Measurements from ENCODE around the gene PTHLH. TPM values are rescaled to one million over a fixed set of nuclear protein-coding genes. Genes with fewer than 3 reads are reported as not detected.

The PTHLH gene
- total RNA-seq, 1 donor from 2014 or later: not detected

DNA sequence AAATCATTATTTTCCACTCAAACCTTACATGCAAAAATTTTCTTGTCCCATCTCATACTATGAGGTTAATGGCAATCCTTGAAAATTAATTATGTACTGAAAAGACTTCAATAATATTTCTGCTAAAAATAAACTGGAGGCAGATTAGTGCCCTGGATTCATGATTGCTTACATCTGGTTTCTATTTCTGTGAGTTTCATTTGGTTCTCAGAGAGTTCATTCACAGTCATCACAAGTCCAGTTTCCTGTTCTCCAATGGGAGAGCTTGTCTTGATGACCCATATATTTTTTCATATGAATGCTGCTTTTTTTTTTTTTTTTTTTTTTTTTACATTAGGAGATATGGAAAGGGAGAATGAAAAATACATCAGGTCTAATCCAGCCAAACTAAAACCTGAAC, 6.6 kb upstream of the PTHLH start:
- intact Hi-C loops (cut with DNase I): no loop called here
- no peak for ATAC-seq (ENCODE audit: poor library complexity)
- DNase-seq: no peak

DNA sequence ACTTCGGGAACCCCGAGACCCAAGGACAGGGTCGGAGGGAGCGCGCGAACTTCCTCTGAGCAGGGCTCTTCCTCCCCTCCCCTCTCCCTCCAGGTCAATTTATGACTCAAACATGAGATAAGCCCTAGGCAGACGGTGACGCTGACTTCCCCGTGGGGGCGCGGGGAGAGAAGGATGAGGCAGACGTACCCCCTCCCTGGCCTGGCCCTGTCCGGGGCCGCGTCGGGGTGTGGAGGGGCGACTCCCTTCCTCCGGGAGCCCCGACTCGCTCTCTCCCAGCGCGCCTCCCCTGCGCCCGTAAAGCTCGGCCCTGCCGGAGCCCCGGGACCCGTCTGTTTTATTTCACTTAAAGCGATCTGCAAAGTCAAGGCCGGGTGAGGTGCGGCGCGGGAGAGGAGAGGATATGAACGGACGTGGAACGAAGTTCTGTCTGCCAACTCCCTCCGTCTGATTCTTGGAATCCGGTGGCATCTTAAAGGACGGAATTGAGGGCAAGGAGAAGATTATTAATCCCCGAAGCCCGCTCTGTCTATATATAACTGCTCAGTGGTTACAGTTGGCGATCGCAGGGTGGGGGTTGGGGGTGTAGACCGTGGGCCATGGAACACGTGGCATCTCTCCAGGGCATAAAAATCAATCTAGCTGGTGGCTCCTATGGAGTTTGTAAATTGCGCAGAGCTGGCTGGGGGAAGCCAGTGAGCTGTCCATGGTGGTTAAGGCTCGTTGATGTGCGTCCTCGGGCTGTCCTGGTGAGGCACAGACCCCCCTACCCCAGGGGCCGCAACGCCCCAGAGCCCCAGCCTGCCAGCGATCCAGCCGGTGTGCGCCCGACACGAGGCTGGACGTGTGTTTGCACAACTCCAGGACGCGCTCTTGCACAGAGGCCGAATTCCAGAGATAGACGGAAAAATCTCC, 2.9 kb upstream of the PTHLH start:
- no peak for DNase-seq
- no peak for ATAC-seq (ENCODE audit: poor library complexity)
- intact Hi-C loops (cut with DNase I): no loop called here

DNA sequence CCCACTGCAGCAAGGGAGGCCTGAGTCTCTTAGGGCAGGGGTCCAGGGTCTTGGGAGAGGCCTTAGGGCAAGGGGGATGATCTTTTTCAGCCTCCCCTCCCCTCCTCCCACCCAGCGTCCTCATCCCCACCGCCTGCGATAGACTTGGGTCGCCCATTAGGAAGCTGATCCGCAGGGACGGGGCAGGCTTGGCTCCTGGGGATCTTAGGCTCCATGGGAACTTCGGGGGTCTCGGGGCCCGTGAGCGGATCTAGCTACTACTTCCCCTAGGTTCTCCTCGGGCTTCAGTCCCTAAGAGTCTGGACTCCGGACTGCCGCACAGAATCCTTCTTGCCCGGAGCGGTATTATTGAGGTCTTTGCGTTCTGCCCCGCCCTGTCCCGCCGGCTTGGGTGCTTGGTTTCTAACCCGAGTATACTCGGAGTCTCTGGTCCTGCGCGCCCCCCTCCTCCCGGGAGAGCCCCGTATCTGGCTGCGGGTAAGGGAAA, 2.2 kb upstream of the PTHLH start:
- ATAC-seq (ENCODE audit: poor library complexity) (no peak), DNase-seq (no peak)
- intact Hi-C loops (cut with DNase I): no loop called here

DNA sequence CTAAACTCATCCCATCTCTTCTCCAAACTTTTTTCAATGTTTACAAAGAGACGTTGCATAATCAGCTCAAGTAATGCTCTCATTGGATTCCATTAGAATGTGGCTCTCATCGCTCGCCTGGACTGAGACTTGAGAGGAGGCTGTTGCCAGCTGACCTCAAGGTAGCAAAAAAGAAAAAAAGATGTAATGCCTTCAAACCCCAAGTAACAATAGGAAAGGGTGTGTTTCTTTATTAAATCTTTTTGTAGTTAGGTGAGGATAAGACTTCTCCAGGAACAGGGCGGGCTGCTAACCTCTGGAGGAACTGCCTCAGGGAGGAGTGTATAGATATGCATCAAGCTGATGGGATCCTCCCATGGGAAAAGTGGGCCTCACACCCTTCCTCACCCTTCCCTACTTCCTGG, 956 bp upstream of the PTHLH start:
- ATAC-seq (ENCODE audit: poor library complexity) (no peak), DNase-seq (no peak)
- intact Hi-C loops (cut with DNase I): no loop called here

DNA sequence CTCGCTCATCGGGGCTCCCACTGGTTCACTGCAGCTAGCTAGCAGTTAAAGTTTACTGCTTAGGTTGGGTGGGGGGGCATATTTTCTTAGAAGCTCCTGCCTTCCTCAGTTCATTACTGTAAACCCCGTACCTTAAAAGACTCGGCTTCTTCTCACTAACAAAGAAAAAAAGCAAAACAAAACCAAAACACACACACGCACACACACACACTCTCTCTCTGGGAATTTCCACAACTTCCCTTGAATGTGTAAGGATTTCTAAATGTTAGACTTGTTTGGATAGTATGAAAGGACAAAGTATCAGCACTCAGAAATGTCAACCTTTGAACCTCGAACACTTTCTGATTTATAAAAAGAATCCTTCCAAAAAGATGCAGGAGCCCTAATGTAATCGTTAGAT, 927 bp downstream of the PTHLH start:
- DNase-seq: no peak
- no peak for ATAC-seq (ENCODE audit: poor library complexity)
- intact Hi-C loops (cut with DNase I): no loop called here

DNA sequence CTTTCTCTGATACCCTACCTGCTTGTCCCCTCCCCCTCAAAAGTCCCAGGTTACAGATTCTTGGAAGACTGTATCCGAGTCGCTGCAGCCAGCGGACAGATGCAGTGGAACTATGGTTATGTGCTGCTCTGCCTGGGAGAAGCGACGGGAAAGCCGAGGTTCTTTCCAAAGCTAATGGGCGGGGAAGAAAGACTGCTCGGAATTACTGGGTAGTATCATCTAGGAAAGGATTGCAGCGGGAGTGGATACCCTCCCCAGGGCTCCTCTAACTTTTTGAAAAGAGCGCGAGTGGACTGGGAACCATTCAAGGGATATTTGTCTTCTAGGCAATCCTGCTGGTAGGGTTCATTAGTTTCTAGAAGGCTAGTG, 1.4 kb downstream of the PTHLH start:
- intact Hi-C loops (cut with DNase I): no loop called here
- DNase-seq (no peak), ATAC-seq (ENCODE audit: poor library complexity) (no peak)

DNA sequence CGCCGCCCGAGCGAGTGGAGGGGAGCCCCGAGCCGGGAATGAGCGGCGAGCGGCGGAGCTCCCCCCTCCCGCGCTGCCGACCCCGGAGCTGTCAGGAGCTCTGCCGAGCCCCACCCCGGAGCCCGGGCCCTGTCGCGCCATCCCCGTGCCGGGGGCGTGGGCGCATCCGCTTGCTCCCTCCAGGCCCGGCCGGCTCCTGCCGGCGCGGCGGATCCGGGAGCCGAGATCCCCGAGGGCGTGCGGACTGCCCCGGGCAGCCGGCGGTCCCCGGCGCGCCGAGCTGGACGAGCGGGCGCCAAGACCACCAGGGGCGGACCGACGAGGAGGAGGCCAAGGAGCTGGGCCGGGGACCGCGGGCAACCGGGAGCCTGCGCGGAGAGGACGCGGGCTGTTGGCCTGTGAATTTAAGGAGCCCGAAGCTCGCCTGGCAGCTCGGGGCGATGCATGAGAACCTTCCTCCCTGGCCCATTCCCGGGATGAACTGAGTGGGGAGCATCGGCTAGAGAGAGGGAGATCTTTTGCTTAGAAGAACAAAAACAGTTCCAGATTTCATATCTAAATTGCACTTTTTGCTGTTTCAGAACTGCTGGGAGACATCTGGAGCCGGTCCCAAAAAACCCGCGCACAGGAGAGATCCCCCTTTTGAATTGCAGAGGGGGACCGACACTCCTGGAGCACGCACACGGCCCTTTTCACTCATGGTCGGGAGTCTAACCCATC, 2.0 kb downstream of the PTHLH start:
- DNase-seq: peak; percentile 48
- ATAC-seq (ENCODE audit: poor library complexity): peak; percentile 65
- intact Hi-C loops (cut with DNase I): no loop called here

DNA sequence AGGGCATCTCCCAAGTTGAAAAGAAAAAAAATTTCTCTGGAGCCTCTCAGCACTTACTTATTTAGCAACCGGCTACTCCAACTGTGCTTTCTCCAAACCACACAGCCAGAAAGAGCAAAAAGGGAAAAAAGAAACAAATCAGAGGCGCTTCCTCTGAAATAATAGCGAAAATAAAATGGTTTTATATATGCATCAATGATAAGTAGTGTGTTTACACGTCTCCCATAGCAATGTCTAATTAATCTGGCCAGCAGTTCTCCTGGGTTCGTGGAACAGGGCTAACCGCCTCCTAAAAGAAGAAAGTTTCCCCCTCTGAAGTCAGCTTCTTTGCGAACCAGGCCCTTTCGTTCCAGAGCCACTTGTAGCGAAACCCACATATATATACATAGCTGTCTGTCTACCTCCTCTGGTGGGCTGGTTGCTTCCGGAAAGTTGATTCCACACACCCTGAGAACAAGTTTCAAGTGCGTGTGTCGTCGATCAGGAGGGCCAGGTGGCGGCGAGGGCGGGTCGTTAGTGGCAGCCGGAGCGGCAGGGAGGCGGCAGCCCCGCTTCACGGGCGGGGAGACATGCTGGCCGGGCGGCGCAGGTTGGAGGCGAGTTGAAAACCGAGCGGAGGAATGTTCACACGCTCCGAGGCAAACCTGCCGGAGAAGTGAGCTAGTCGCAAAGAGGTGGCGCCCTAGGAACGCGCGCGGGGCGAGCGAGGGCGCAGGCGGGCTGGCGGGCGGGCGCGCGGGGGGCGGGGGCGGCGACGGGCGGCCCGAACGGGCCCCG, 2.7 kb downstream of the PTHLH start:
- ATAC-seq (ENCODE audit: poor library complexity) (peak; percentile 79), DNase-seq (peak; percentile 48)
- intact Hi-C loops (cut with DNase I): no loop called here

DNA sequence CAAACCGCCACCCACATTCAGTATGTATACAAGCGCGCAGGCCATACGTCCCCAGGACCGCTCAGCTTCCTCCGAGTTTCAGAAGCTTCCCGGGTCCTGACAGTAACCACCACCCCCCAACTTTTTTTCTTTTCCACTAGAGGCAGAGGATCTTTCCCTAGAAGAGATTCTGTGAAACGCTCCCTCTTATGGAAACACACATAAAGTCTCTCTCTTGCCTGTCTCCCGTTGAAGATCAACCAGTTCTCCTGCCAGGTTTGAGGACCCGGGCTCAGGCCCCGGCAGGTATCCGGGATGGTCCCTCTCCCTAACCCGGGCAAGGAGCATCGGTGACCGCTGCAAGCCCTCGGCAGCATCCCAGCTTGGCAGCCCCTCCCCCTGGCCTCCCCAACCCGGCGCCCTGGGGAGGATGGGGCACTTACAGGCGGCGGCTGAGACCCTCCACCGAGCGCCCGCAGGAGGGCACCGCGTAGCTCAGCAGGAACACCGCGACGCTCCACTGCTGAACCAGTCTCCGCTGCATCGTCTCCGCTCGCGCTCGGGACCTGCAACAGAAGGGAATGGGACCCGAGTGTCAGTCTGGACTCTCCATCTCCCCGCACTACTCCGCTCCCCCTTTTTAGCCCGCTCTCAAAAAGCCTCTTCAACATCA, 3.4 kb downstream of the PTHLH start:
- intact Hi-C loops (cut with DNase I): no loop called here

DNA sequence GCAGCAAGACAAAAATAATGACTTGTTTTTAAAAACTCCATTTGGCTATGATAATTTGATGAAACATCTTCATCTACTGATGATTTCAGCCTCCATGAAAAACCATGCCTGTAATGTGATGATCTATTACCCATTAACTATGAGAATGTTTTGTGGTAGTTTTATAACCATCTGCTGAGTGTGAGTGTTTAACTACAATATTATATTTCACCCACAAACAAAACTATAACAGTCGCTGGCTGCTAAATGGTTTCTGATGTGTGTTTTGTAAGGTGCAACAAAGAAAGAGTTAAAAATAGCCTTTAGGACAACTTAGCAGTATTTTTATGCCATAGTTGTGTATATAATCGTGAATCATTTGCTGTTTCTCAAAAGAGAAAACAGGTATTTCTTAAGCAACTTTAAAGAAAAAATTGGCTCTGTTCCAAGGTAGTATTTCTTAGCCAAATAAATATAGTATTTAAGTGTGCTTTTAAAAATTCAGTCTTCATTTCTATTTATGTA, 4.9 kb downstream of the PTHLH start:
- no peak for DNase-seq
- no peak for ATAC-seq (ENCODE audit: poor library complexity)
- intact Hi-C loops (cut with DNase I): no loop called here

More for the DNA sequence above, 3.4 kb downstream of the PTHLH start:
- peak; percentile 45 for ATAC-seq (ENCODE audit: poor library complexity)
- no peak for DNase-seq

DNA sequence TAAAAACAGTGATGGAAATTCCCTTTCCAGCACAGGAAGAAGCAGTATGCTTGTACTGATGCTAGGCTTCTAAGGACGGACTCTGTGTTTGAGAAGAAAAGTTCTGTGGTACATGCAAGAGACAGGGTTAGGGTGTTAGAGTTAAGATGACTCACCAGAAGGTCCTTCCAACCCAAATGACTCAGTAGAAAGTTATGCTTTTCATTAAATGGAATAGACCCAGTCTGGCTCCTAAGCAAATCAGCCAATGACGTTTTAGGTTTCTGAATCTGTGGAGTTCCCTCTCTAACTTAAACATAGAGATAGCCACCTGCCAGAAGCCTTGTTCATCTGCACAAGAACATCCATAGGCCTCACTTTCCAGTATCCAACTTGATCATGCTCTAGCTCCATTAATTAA, 5.7 kb downstream of the PTHLH start:
- DNase-seq (no peak), ATAC-seq (ENCODE audit: poor library complexity) (no peak)
- intact Hi-C loops (cut with DNase I): no loop called here

DNA sequence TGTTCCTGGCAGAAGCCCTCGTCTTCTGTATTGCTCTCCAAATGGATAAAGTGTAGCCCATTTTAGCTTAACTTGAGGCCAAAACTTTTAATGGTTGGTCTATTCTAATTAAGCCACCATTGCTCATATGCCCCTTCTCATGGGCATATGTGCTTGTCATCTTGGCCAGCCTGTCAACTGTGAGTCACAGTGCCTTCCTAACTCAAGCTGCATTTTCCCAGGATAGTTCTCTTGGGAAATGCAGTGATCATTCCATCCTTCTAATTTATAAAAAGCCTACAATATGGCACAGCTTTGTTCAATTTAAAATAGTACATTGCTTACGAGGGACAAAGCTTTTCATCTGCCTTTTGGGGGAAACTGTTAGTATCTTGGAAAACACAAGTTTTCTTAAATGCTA, 6.6 kb downstream of the PTHLH start:
- DNase-seq (no peak), ATAC-seq (ENCODE audit: poor library complexity) (no peak)
- intact Hi-C loops (cut with DNase I): no loop called here

DNA sequence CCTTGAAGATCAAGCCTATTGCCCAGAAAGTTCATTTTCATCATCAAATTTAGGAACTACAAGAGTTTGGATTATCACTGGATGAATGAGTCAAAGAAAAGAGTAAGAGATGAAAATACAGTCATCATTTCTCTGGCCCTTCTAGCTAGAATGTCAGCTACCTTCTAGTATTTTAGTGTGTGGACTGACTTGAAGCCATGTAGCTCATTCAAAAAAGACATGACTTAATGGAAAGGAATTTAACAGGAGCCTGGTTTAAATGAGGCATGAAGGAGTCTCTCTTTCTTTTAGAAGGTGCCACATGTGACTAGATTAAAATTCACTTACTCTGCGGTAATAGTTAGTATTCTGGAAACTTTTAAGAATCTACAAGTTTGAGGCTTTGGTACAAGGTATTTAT, 7.1 kb downstream of the PTHLH start:
- ATAC-seq (ENCODE audit: poor library complexity) (no peak), DNase-seq (no peak)
- intact Hi-C loops (cut with DNase I): no loop called here

DNA sequence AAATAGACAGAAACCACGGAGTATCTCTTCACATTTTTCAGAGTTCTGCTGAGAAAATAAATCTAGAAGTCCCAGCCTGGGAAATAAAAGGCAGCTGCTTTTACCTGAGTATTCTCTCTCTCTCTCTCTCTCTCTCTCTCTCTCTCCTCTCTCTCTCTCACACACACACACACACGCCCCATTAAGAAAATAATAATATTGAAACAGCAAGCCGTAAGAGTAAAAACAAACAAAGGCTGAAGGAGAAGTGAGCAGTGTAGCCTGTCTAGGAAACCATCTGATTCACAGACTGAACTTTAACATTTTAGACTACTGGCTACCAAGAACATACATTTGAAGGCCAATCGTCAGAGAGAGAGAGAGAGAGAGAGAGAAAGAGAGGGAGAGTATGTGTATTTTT, 8.4 kb downstream of the PTHLH start:
- DNase-seq (no peak), ATAC-seq (ENCODE audit: poor library complexity) (no peak)
- intact Hi-C loops (cut with DNase I): no loop called here

DNA sequence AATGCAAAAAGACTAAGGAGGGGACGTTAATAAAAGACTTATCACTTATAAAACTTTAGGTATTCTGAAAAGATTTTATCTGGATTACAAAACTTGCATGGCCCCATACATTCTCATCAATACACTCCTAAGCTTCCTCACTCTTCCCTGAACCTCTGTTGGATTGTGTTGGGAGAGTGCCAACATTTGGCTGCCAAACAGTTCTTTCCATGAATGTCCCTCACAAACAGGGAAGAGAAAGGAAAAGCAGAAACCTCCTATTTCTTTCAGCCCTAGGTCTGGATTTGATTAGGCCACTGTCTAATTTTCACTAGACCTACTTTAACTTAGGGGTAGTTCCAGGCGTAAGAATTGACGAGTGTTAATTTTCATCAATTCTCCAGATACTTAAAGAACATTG, 11.7 kb downstream of the PTHLH start:
- DNase-seq (no peak), ATAC-seq (ENCODE audit: poor library complexity) (no peak)
- intact Hi-C loops (cut with DNase I): no loop called here

DNA sequence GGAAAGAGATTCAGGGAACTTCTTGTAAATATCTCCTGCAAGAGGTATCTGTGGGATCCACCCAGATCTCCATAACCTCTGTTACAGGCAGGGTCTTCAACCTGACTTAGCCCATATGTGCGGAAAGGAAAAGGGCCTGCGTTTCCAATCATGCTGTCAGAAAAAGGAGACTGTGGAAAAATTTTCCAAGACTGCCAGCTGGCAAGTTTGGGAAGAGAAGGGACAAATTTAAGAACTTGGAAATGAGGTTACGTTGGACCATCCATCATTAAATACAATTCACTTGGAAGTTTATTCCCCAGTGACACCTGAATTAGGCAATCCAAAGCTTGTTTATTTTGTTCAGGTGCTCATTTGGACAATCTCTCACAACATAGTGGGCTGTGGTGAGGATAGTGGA, 13.9 kb downstream of the PTHLH start:
- intact Hi-C loops (cut with DNase I): no loop called here
- DNase-seq: no peak

DNA sequence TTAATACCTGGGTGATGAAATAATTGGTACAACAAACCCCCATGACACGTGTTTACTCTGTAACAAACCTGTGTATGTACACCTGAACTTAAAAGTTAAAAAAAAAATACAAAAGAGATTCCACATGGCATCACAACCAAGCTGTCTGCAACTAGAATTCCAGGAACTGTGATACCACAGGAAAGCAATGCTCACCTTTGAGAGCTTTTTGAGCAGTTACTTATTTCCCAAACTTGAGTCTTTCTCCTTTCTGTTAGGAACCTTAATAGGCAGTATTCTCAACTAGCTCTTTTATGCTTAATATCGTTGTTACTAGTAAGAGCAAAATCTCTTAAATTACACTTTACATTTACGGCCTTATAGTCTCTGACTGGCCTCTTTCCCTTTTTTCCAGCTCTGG, 15.2 kb downstream of the PTHLH start:
- no peak for DNase-seq
- intact Hi-C loops (cut with DNase I): no loop called here
- no peak for ATAC-seq (ENCODE audit: poor library complexity)

More for the DNA sequence above, 13.9 kb downstream of the PTHLH start:
- ATAC-seq (ENCODE audit: poor library complexity): no peak

DNA sequence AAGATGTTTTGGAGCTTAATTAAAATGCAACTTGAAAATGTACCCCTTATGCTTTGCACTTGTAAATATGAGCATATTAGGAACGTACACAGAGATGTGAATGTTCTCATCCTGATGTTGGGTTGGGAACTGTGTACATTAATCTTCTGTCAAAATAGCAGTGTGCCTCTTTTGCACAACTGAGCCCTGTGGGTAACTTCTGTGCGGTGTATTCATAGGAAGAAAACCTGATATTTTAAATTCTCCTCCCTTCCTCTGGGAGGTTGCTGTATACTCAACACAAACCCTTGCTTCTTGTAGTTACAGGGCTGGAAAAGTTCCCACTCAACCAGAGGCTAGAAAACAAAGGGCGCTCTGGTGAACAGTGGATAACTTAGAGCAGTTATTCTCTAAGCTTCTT, 18.7 kb downstream of the PTHLH start:
- intact Hi-C loops (cut with DNase I): no loop called here
- DNase-seq (no peak), ATAC-seq (ENCODE audit: poor library complexity) (no peak)

DNA sequence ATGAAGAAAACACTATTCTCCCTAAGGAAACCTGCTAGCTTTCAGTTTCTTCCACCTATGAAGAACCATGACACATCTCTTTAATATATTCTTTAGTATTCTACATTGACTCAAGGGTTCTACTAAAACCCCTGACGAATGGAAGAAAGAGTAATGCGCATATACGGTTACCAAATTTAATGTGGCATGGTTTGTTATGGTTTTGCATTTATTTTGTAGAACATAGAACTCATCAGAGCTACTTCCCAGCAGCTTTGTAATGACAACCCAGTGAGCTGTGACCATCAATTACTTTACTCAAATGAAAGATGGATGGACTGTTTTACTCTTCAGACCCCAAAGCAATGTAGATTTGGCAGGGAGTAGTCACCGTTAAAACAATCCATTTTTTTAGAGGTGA, 19.2 kb downstream of the PTHLH start:
- intact Hi-C loops (cut with DNase I): no loop called here
- ATAC-seq (ENCODE audit: poor library complexity): no peak
- DNase-seq: no peak
